HG02970 (cell line): ENCODE results near the gene PSMD1.
"Not testable (repeated sequence)": the region's sequence is repeated elsewhere in the genome, so short reads cannot be mapped to it uniquely, and the experiment has no call there.

Experiments used
- ATAC-seq: cut with Tn5 transposase; IDR thresholded peaks from one replicate; pipeline ENCODE4 v1.9.1; 2021; ENCODE audit warnings: mild to moderate bottlenecking, moderate library complexity, moderate number of reproducible peaks; ENCODE audit not compliant: unreplicated experiment, low FRiP score

Gene PSMD1

GRCh38 chr2:231178805-231179204 lies 122.1 kb downstream of the PSMD1 start:
- ATAC-seq, result not testable (repeated sequence)

GRCh38 chr2:231181860-231182512 lies 125.3 kb downstream of the PSMD1 start:
- ATAC-seq, result no peak

GRCh38 chr2:231182513-231182899 lies 125.8 kb downstream of the PSMD1 start:
- no peak for ATAC-seq

GRCh38 chr2:231183851-231184250 lies 127.2 kb downstream of the PSMD1 start:
- no peak for ATAC-seq

- ATAC-seq, result no peak
Observed at GRCh38 chr2:231184319-231184718, 127.7 kb downstream of the PSMD1 start.

GRCh38 chr2:231185050-231185725 lies 128.5 kb downstream of the PSMD1 start:
- no peak for ATAC-seq

GRCh38 chr2:231185886-231186285 lies 129.2 kb downstream of the PSMD1 start:
- no peak for ATAC-seq

GRCh38 chr2:231186325-231186724 lies 129.7 kb downstream of the PSMD1 start:
- ATAC-seq, result no peak

- no peak for ATAC-seq
Observed at GRCh38 chr2:231187736-231188505, 131.3 kb downstream of the PSMD1 start.

- ATAC-seq, result no peak
Observed at GRCh38 chr2:231188506-231189170, 132.0 kb downstream of the PSMD1 start.

- no peak for ATAC-seq
Observed at GRCh38 chr2:231189171-231189530, 132.5 kb downstream of the PSMD1 start.

GRCh38 chr2:231189571-231190495 lies 133.2 kb downstream of the PSMD1 start:
- ATAC-seq, result no peak

GRCh38 chr2:231190531-231191197 lies 134.0 kb downstream of the PSMD1 start:
- ATAC-seq, result no peak

GRCh38 chr2:231191896-231192872 lies 135.5 kb downstream of the PSMD1 start:
- no peak for ATAC-seq

- no peak for ATAC-seq
Observed at GRCh38 chr2:231193216-231193615, 136.5 kb downstream of the PSMD1 start.

- no peak for ATAC-seq
Observed at GRCh38 chr2:231196592-231196991, 139.9 kb downstream of the PSMD1 start.

GRCh38 chr2:231197196-231197595 lies 140.5 kb downstream of the PSMD1 start:
- ATAC-seq, result not testable (repeated sequence)

GRCh38 chr2:231197706-231198290 lies 141.1 kb downstream of the PSMD1 start:
- ATAC-seq, result no peak
